Skeletal muscle satellite cell (primary cell): ENCODE data around the gene SERPINA9.

ENCODE experiments used
- H3K27me3 ChIP-seq: 2 replicates; pipeline ENCODE4 v1.7.0; 2013; ENCODE audit warnings: low read length; ENCODE audit not compliant: control insufficient read depth, insufficient read depth
- H3K36me3 ChIP-seq: 2 replicates; pipeline ENCODE4 v1.7.0; 2013; ENCODE audit warnings: mild to moderate bottlenecking, control low read depth, low read length; ENCODE audit not compliant: insufficient read depth
- H3K4me1 ChIP-seq: 2 replicates; pipeline ENCODE4 v1.7.0; 2013; ENCODE audit warnings: low read length; ENCODE audit not compliant: control insufficient read depth, insufficient read depth
- H3K4me2 ChIP-seq: 2 replicates; pipeline ENCODE4 v1.7.0; 2013; ENCODE audit warnings: mild to moderate bottlenecking, low read length
- H3K4me3 ChIP-seq: 2 replicates; pipeline ENCODE4 v1.7.0; 2013; ENCODE audit warnings: low read length
- H3K9ac ChIP-seq: 2 replicates; pipeline ENCODE4 v1.7.0; 2013; ENCODE audit warnings: mild to moderate bottlenecking, low read depth, low read length, moderate library complexity
- H3K9me3 ChIP-seq: replicated peaks from 2 replicates; pipeline ENCODE4 v1.7.0; 2013; ENCODE audit warnings: mild to moderate bottlenecking, control low read depth, low read length

Gene SERPINA9

GRCh38 chr14:94472842-94473241 is 3.2 kb downstream of the SERPINA9 start:
- Histone ChIP-seq H3K4me2 (no peak overlapping the region), H3K27me3 (no peaks in the 10 kb centered on the region), H3K4me3 (no peak overlapping the region), H3K36me3 (no peaks in the 10 kb centered on the region), H3K9ac (no peak overlapping the region), H3K4me1 (peaks cover 24% of the 10 kb centered on the region), H3K9me3 (no peaks in the 10 kb centered on the region)

- Histone ChIP-seq H3K4me1 (peaks cover 24% of the 10 kb centered on the region), H3K27me3 (no peaks in the 10 kb centered on the region), H3K4me3 (no peak overlapping the region), H3K9ac (no peak overlapping the region), H3K9me3 (no peaks in the 10 kb centered on the region), H3K4me2 (no peak overlapping the region), H3K36me3 (no peaks in the 10 kb centered on the region)
These were observed 5.0 kb downstream of the SERPINA9 start for GRCh38 chr14:94471045-94471444.

DNA sequence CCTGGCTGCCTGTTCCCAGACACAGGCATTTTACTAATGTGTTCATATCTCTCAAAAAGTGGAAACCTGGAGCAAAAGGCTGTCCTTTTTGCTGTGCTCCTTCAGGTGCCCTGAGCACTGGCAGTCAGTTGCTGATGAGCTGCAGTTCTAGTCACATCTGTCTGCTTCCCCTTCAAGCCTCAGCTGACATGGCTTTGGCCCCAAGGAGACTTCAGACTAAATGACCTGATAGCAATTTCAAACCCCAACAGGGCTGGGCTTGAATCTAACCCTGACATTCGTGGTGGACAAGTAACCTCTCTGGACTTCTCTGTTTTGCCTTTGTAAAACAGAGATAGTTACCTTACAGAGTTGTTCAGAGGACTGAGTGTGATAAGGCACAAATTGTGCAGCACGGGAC is 5.7 kb downstream of the SERPINA9 start:
- H3K27me3 ChIP-seq = no peaks in the 10 kb centered on the region
- no peak overlapping the region for H3K4me3 ChIP-seq
- H3K9ac ChIP-seq = no peak overlapping the region
- H3K4me1 ChIP-seq = peaks cover 19% of the 10 kb centered on the region
- no peaks in the 10 kb centered on the region for H3K36me3 ChIP-seq
- H3K9me3 ChIP-seq = no peaks in the 10 kb centered on the region
- no peak overlapping the region for H3K4me2 ChIP-seq

- H3K9ac ChIP-seq = no peak overlapping the region
- no peak overlapping the region for H3K4me3 ChIP-seq
- peaks cover 8% of the 10 kb centered on the region for H3K4me1 ChIP-seq
- no peaks in the 10 kb centered on the region for H3K27me3 ChIP-seq
- H3K36me3 ChIP-seq = no peaks in the 10 kb centered on the region
- no peak overlapping the region for H3K4me2 ChIP-seq
- peaks cover 2% of the 10 kb centered on the region for H3K9me3 ChIP-seq
These were observed 6.7 kb downstream of the SERPINA9 start for GRCh38 chr14:94469261-94469660.

- Histone ChIP-seq H3K4me2 (no peak overlapping the region), H3K4me1 (no peaks in the 10 kb centered on the region), H3K4me3 (no peak overlapping the region), H3K9me3 (peaks cover 2% of the 10 kb centered on the region), H3K36me3 (no peaks in the 10 kb centered on the region), H3K9ac (no peak overlapping the region), H3K27me3 (no peaks in the 10 kb centered on the region)
These were observed 8.1 kb downstream of the SERPINA9 start for GRCh38 chr14:94467728-94468520.

GRCh38 chr14:94466706-94467370 is 9.2 kb downstream of the SERPINA9 start:
- H3K4me2 ChIP-seq = no peak overlapping the region
- H3K36me3 ChIP-seq = no peaks in the 10 kb centered on the region
- H3K27me3 ChIP-seq = no peaks in the 10 kb centered on the region
- peaks cover 2% of the 10 kb centered on the region for H3K9me3 ChIP-seq
- H3K9ac ChIP-seq = no peak overlapping the region
- H3K4me3 ChIP-seq = no peak overlapping the region
- peaks cover 3% of the 10 kb centered on the region for H3K4me1 ChIP-seq

GRCh38 chr14:94465042-94465441 is 11.0 kb downstream of the SERPINA9 start:
- Histone ChIP-seq H3K9ac (no peak overlapping the region), H3K36me3 (no peaks in the 10 kb centered on the region)

GRCh38 chr14:94464290-94464689 is 11.7 kb downstream of the SERPINA9 start:
- Histone ChIP-seq H3K9ac (no peak overlapping the region), H3K36me3 (no peaks in the 10 kb centered on the region), H3K9me3 (peaks cover 2% of the 10 kb centered on the region), H3K4me1 (peaks cover 3% of the 10 kb centered on the region), H3K4me3 (no peak overlapping the region), H3K27me3 (no peaks in the 10 kb centered on the region), H3K4me2 (no peak overlapping the region)

More at GRCh38 chr14:94465042-94465441, 11.0 kb downstream of the SERPINA9 start:
- Histone ChIP-seq H3K4me1 (peaks cover 3% of the 10 kb centered on the region), H3K4me3 (no peak overlapping the region), H3K9me3 (peaks cover 2% of the 10 kb centered on the region), H3K4me2 (no peak overlapping the region), H3K27me3 (no peaks in the 10 kb centered on the region)

GRCh38 chr14:94462763-94463572 is 13.0 kb downstream of the SERPINA9 start:
- Histone ChIP-seq H3K4me1 (peaks cover 3% of the 10 kb centered on the region), H3K36me3 (no peaks in the 10 kb centered on the region), H3K9ac (no peak overlapping the region), H3K9me3 (peaks cover 2% of the 10 kb centered on the region), H3K27me3 (no peaks in the 10 kb centered on the region), H3K4me3 (no peak overlapping the region), H3K4me2 (no peak overlapping the region)

GRCh38 chr14:94462219-94462551 is 13.8 kb downstream of the SERPINA9 start:
- H3K4me3 ChIP-seq = no peak overlapping the region
- no peaks in the 10 kb centered on the region for H3K27me3 ChIP-seq
- H3K36me3 ChIP-seq = no peaks in the 10 kb centered on the region
- H3K4me2 ChIP-seq = no peak overlapping the region
- H3K9ac ChIP-seq = no peak overlapping the region
- H3K4me1 ChIP-seq = peaks cover 3% of the 10 kb centered on the region
- H3K9me3 ChIP-seq = peaks cover 2% of the 10 kb centered on the region

DNA sequence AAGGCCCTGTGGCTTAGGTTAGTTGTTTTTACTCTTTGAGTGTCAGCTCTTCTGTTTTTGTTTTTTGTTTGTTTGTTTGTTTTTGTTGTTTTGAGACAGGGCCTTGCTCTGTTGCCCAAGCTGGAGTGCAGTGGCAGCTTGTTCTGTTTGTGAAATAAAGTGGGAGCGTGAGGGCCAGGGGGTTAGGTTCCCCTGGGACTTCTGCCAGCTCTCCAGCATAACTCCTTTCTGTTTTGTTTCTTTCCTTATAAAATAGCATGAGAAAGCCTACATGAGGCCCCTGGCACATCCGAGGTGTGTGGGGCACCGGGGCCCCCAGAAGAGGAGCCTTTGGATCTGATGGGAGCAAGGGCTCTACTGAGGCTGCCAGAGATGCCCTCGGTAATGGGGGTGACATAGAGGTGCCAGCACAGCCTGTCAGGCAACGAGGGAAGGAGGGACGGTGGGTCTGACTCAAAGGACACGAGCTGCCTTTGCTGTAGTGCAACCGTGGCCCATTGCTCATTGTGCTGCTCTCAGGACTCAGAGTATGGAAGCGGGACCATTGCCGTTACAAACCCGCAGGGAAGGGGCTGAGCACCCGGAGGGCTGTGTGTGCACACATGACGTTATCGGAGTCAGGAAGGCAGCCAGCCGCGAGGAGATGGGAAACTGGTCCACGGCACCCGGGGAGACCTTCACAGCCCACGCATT is 14.3 kb downstream of the SERPINA9 start:
- Histone ChIP-seq H3K4me3 (no peak overlapping the region), H3K27me3 (no peaks in the 10 kb centered on the region), H3K4me2 (no peak overlapping the region), H3K4me1 (peaks cover 3% of the 10 kb centered on the region), H3K9me3 (peaks cover 2% of the 10 kb centered on the region), H3K9ac (no peak overlapping the region), H3K36me3 (no peaks in the 10 kb centered on the region)
